Sigmoid colon (tissue), 7 donors: ENCODE results near the gene MAP3K8. TPM values are rescaled to one million over a fixed set of nuclear protein-coding genes. Genes with fewer than 3 reads are reported as not detected.

Source experiments
- DNase-seq: peaks from one replicate; pipeline ENCODE4 v3.0.0-alpha.2; 2019
- H3K27ac ChIP-seq, 4 donors: fragments of 200-600 bp; sonication (generic); one replicate each; pipeline ENCODE4 v1.5.1; 2016 to 2019; ENCODE audit warnings: mild to moderate bottlenecking in 1 of 4
- H3K27me3 ChIP-seq, 3 donors: fragments of 200-600 bp; sonication (generic); one replicate each; pipeline ENCODE4 v1.5.1; 2019; ENCODE audit warnings: mild to moderate bottlenecking in 1 of 3
- H3K36me3 ChIP-seq, 4 donors: fragments of 200-600 bp; sonication (generic); one replicate each; pipeline ENCODE4 v1.5.1; 2016 to 2019
- H3K4me1 ChIP-seq, 4 donors: fragments of 200-600 bp; sonication (generic); one replicate each; pipeline ENCODE4 v1.5.1; 2017 to 2019
- H3K4me3 ChIP-seq, 4 donors: fragments of 200-600 bp; sonication (generic); one replicate each; pipeline ENCODE4 v1.5.1; 2017 to 2019; ENCODE audit warnings: mild to moderate bottlenecking in 2 of 4, moderate library complexity in 1 of 4
- H3K9me3 ChIP-seq, 4 donors: fragments of 200-600 bp in 3 of 4; sonication (generic) in 3 of 4; one replicate each; pipeline versions ENCODE4 v1.5.1 to v1.6.1; 2013 to 2019
- CTCF ChIP-seq, 4 experiments: fragments of 450-650 bp in 3 of 4; fragments of 200-600 bp in 1 of 4; IDR thresholded peaks; one replicate each; pipeline ENCODE4 v1.5.1; 2016 to 2019; ENCODE audit warnings: antibody characterized with exemption in 4 of 4, mild to moderate bottlenecking in 3 of 4, moderate library complexity in 2 of 4
- EP300 ChIP-seq, 4 donors: sonication (generic); formaldehyde crosslinking; IDR thresholded peaks; one replicate each; pipeline ENCODE4 v1.6.1; 2017; ENCODE audit warnings: antibody characterized with exemption in 4 of 4
- POLR2A ChIP-seq, 2 donors: fragments of 450-650 bp; IDR thresholded peaks; one replicate each; pipeline ENCODE4 v1.6.1; 2016; ENCODE audit warnings: antibody characterized with exemption in 2 of 2, mild to moderate bottlenecking in 2 of 2, moderate library complexity in 2 of 2
- POLR2AphosphoS5 ChIP-seq, 4 donors: sonication (generic); formaldehyde crosslinking; IDR thresholded peaks; one replicate each; pipeline ENCODE4 v1.6.1; 2017; ENCODE audit warnings: antibody characterized with exemption in 4 of 4
- WGBS, 2 donors: extraction: QIAGEN DNeasy Blood & Tissue Kit; methylation state at CpG; one replicate each; pipeline ENCODE4 v1.1.7; 2013; 5-methylcytosine and 5-hydroxymethylcytosine counted together
- intact Hi-C: fragments of 100-400 bp; cut with DNase I; formaldehyde crosslinking; loops from one replicate; pipeline ENCODE4 v1.15.1; 2023
- polyA plus RNA-seq, 3 donors: library from polyadenylated mRNA; stranded (reverse); fragments of 200-250 nt; gene quantifications; one replicate each; pipeline ENCODE4 v1.2.3, GENCODE V29; 2013
- total RNA-seq, 4 donors: library from RNA; depleted of rRNA; stranded (reverse); fragments of >200 nt; gene quantifications; one replicate each; pipeline ENCODE4 v1.1.0, GENCODE V29; 2016
- donor health status: healthy with polysubstance abuse.
- donor health status: Bipolar disorder and iron deficiency.
- donor health status: healthy.

The MAP3K8 gene
- total and polyA plus RNA-seq, 7 donors, result 6.0 to 66.5 (median 16.9) TPM

GRCh38 chr10:30445711-30446110 lies 11.7 kb downstream of the MAP3K8 start:
- intact Hi-C loops, result no loop called here
- H3K9me3 ChIP-seq, result no peaks in the 10 kb centered on the region
- H3K27ac ChIP-seq, result peak overlapping the region in 3 of 4 donors; percentile 64 to 100 (median 72)
- no peaks in the 10 kb centered on the region for H3K27me3 ChIP-seq
- no peak overlapping the region for H3K4me3 ChIP-seq
- 67 to 76% methylated on average over 2 of the region's 2 CpGs for WGBS, 2 donors
- H3K4me1 ChIP-seq, result peaks cover 0 to 53% (median 26%) of the 10 kb centered on the region in 4 donors
- DNase-seq, result no peak
- peaks cover 0 to 50% (median 22%) of the 10 kb centered on the region in 4 donors for H3K36me3 ChIP-seq
- no peak for TF ChIP-seq CTCF (IDR thresholded peaks at IDR 0.05)
- TF ChIP-seq POLR2AphosphoS5 (IDR thresholded peaks at IDR 0.05), result no peak
- TF ChIP-seq POLR2A (IDR thresholded peaks at IDR 0.05), result no peak
- TF ChIP-seq EP300 (IDR thresholded peaks at IDR 0.05), result no peak

GRCh38 chr10:30447125-30447799 lies 13.3 kb downstream of the MAP3K8 start:
- 76 to 88% methylated on average over 10 of the region's 10 CpGs for WGBS, 2 donors

GRCh38 chr10:30448092-30448491 lies 14.1 kb downstream of the MAP3K8 start:
- Histone ChIP-seq H3K36me3 (peaks cover 0 to 65% (median 27%) of the 10 kb centered on the region in 4 donors), H3K27ac (no peak overlapping the region), H3K27me3 (no peaks in the 10 kb centered on the region), H3K9me3 (no peaks in the 10 kb centered on the region), H3K4me3 (no peak overlapping the region), H3K4me1 (peaks cover 0 to 33% (median 17%) of the 10 kb centered on the region in 4 donors)
- DNase-seq, result no peak
- TF ChIP-seq CTCF (IDR thresholded peaks at IDR 0.05) (no peak), POLR2AphosphoS5 (IDR thresholded peaks at IDR 0.05) (no peak), POLR2A (IDR thresholded peaks at IDR 0.05) (no peak), EP300 (IDR thresholded peaks at IDR 0.05) (no peak)
- intact Hi-C loops, result no loop called here
- 95 to 96% methylated on average over 1 of the region's 1 CpG for whole genome bisulfite sequencing, 2 donors

More at GRCh38 chr10:30447125-30447799, 13.3 kb downstream of the MAP3K8 start:
- Histone ChIP-seq H3K4me3 (no peak overlapping the region), H3K36me3 (peaks cover 0 to 59% (median 25%) of the 10 kb centered on the region in 4 donors), H3K27ac (no peak overlapping the region), H3K9me3 (no peaks in the 10 kb centered on the region), H3K27me3 (no peaks in the 10 kb centered on the region), H3K4me1 (peaks cover 0 to 37% (median 18%) of the 10 kb centered on the region in 4 donors)
- no peak for DNase-seq
- no peak for TF ChIP-seq POLR2AphosphoS5 (IDR thresholded peaks at IDR 0.05)
- no peak for TF ChIP-seq EP300 (IDR thresholded peaks at IDR 0.05)
- TF ChIP-seq CTCF (IDR thresholded peaks at IDR 0.05), result no peak
- no peak for TF ChIP-seq POLR2A (IDR thresholded peaks at IDR 0.05)
- intact Hi-C loops, result no loop called here

GRCh38 chr10:30453764-30454527 lies 20.0 kb downstream of the MAP3K8 start:
- peak overlapping the region; percentile 63 to 87 (median 76) for H3K27ac ChIP-seq
- DNase-seq, result no peak
- H3K27me3 ChIP-seq, result no peaks in the 10 kb centered on the region
- no peak for TF ChIP-seq EP300 (IDR thresholded peaks at IDR 0.05)
- TF ChIP-seq POLR2AphosphoS5 (IDR thresholded peaks at IDR 0.05), result no peak
- TF ChIP-seq POLR2A (IDR thresholded peaks at IDR 0.05), result no peak
- no peak for TF ChIP-seq CTCF (IDR thresholded peaks at IDR 0.05)
- intact Hi-C loops, result no loop called here
- H3K4me1 ChIP-seq, result peaks cover 0 to 30% (median 26%) of the 10 kb centered on the region in 4 donors
- peaks cover 0 to 59% (median 32%) of the 10 kb centered on the region in 4 donors for H3K36me3 ChIP-seq
- WGBS, 2 donors, result 88 to 90% methylated on average over 6 of the region's 6 CpGs
- no peaks in the 10 kb centered on the region for H3K9me3 ChIP-seq
- no peak overlapping the region for H3K4me3 ChIP-seq
